ENCODE measurements around the gene TOR1A.

GRCh38 chr9:129765764-129766317 is 58.1 kb downstream of the TOR1A start:
- no peak for TF ChIP-seq CTCF (IDR thresholded peaks at IDR 0.05)
- no peak for TF ChIP-seq POLR2A (IDR thresholded peaks at IDR 0.05)
